BJ (cell line): ENCODE measurements around the gene CDC45. TPM values are rescaled to one million over a fixed set of nuclear protein-coding genes. Genes with fewer than 3 reads are reported as not detected.
"Not testable (repeated sequence)": the region's sequence is repeated elsewhere in the genome, so short reads cannot be mapped to it uniquely, and the experiment has no call there.

ENCODE experiments used
- CTCF ChIA-PET: fragments of 350-600 bp; formaldehyde crosslinking; extraction: SDS; loops from one replicate; lab custom pipeline; 2021; ENCODE audit warnings: antibody characterized with exemption, inconsistent platforms; lab: Yijun Ruan, JAX
- POLR2A ChIA-PET: fragments of 300-600 bp; sonication (Branson Sonifier 250); formaldehyde crosslinking; extraction: SDS; loops from one replicate; lab custom pipeline; 2021; ENCODE audit warnings: antibody characterized with exemption; lab: Charles Lee
- DNase-seq: peaks from one replicate; pipeline ENCODE4 v3.0.0-alpha.2; 2011; ENCODE audit warnings: low read depth
- H3K27me3 ChIP-seq: 2 replicates; pipeline ENCODE4 v1.6.0; 2011; ENCODE audit warnings: low read length; ENCODE audit not compliant: control insufficient read depth, insufficient read depth
- H3K36me3 ChIP-seq: 2 replicates; pipeline ENCODE4 v1.5.1; 2011; ENCODE audit warnings: low read length; ENCODE audit not compliant: control insufficient read depth, insufficient read depth
- H3K4me3 ChIP-seq: 2 replicates; pipeline ENCODE4 v1.5.1; 2011; ENCODE audit warnings: low read depth, mild to moderate bottlenecking, control low read depth, low read length
- CTCF ChIP-seq: IDR thresholded peaks from 2 replicates; pipeline ENCODE4 v1.5.1; 2011; ENCODE audit warnings: low read depth, mild to moderate bottlenecking, control low read depth, inconsistent platforms, low read length, moderate library complexity; ENCODE audit not compliant: insufficient read depth
- polyA plus RNA-seq: library from polyadenylated mRNA; depleted of rRNA; stranded (reverse); fragments of >200 nt; gene quantifications from 2 replicates; pipeline ENCODE4 v1.2.3, GENCODE V29; 2011

The CDC45 gene
- polyA plus RNA-seq, 1 experiment, result 13.8 TPM

- ChIA-PET CTCF (interaction anchor here (1.4 to 1.7 kb wide), 2 partner anchors 45 to 198 kb away, joined by 3 to 4 read pairs; no protein-coding TSS in a partner anchor), POLR2A (no interaction called here)
- peaks cover 8% of the 10 kb centered on the region; the same call in 1 of the 2 replicates for H3K36me3 ChIP-seq
- H3K27me3 ChIP-seq, result no peaks in the 10 kb centered on the region
- no peak for TF ChIP-seq CTCF
- peak; percentile 44 for DNase-seq
- H3K4me3 ChIP-seq, result peak within 1 kb of the TSS; percentile 86
These were observed 47.4 kb upstream of the CDC45 start, which contains the start of gene MRPL40 for GRCh38 chr22:19432133-19432851. Gene MRPL40 (plus strand): TSS chr22:19432545. CDS start chr22:19432555, 10 bp downstream.

GRCh38 chr22:19434401-19434800, 45.3 kb upstream of the CDC45 start:
- no peak for DNase-seq
- POLR2A ChIA-PET, result no interaction called here

GRCh38 chr22:19434829-19435580, 44.7 kb upstream of the CDC45 start:
- POLR2A ChIA-PET, result interaction anchor here (0.7 kb wide), 1 partner anchor 524 kb away, joined by 3 read pairs; no protein-coding TSS in a partner anchor
- Histone ChIP-seq H3K27me3 (no peaks in the 10 kb centered on the region), H3K4me3 (no peak overlapping the region), H3K36me3 (peaks cover 8% of the 10 kb centered on the region; the same call in 1 of the 2 replicates)
- DNase-seq, result no peak
- CTCF ChIA-PET, result interaction anchor here (1.3 to 1.9 kb wide), 2 partner anchors 42 to 195 kb away, joined by 3 to 4 read pairs; no protein-coding TSS in a partner anchor
- TF ChIP-seq CTCF, result no peak

More at GRCh38 chr22:19434401-19434800, 45.3 kb upstream of the CDC45 start:
- no peak for TF ChIP-seq CTCF
- no peak overlapping the region for H3K4me3 ChIP-seq
- no peaks in the 10 kb centered on the region for H3K27me3 ChIP-seq
- peaks cover 8% of the 10 kb centered on the region; the same call in 1 of the 2 replicates for H3K36me3 ChIP-seq
- CTCF ChIA-PET, result interaction anchor here (1.9 kb wide), 1 partner anchor 196 kb away, joined by 4 read pairs; no protein-coding TSS in a partner anchor

- H3K4me3 ChIP-seq, result not testable (repeated sequence)
These were observed 43.1 kb upstream of the CDC45 start for GRCh38 chr22:19436444-19437161.

GRCh38 chr22:19438298-19438697, 41.4 kb upstream of the CDC45 start:
- H3K4me3 ChIP-seq, result no peak overlapping the region
- CTCF ChIA-PET, result no interaction called here
- H3K27me3 ChIP-seq, result no peaks in the 10 kb centered on the region
- no peak for DNase-seq
- TF ChIP-seq CTCF, result no peak
- H3K36me3 ChIP-seq, result peaks cover 8% of the 10 kb centered on the region
- POLR2A ChIA-PET, result no interaction called here

More at GRCh38 chr22:19436444-19437161, 43.1 kb upstream of the CDC45 start:
- H3K36me3 ChIP-seq, H3K27me3 ChIP-seq, POLR2A ChIA-PET, DNase-seq: not testable (repeated sequence)
- CTCF ChIA-PET, result interaction anchor here (1.0 kb wide), 1 partner anchor 15 kb away, joined by 4 read pairs; no protein-coding TSS in a partner anchor
